PC-3 (cell line): ENCODE results near the gene CRYGS.
"Not testable (repeated sequence)": the region's sequence is repeated elsewhere in the genome, so short reads cannot be mapped to it uniquely, and the experiment has no call there.

Experiments used
- EZH2 ChIP-seq: fragments of 300-600 bp; sonication (generic); IDR thresholded peaks from one replicate; pipeline ENCODE4 v1.6.1; 2017; ENCODE audit warnings: antibody characterized with exemption, mild to moderate bottlenecking, low read length; ENCODE audit not compliant: unreplicated experiment
- TF ChIP-seq, protein P1 (sequence below): fragments of 300-600 bp; sonication (generic); conservative IDR thresholded peaks from 2 replicates; pipeline ENCODE4 v1.5.1; 2017; ENCODE audit warnings: antibody characterized with exemption, low read depth, mild to moderate bottlenecking, low read length

GRCh38 chr3:186586245-186586644 is 42.1 kb upstream of the CRYGS start:
- not testable (repeated sequence) for TF ChIP-seq EZH2
- TF ChIP-seq, protein P1, sequence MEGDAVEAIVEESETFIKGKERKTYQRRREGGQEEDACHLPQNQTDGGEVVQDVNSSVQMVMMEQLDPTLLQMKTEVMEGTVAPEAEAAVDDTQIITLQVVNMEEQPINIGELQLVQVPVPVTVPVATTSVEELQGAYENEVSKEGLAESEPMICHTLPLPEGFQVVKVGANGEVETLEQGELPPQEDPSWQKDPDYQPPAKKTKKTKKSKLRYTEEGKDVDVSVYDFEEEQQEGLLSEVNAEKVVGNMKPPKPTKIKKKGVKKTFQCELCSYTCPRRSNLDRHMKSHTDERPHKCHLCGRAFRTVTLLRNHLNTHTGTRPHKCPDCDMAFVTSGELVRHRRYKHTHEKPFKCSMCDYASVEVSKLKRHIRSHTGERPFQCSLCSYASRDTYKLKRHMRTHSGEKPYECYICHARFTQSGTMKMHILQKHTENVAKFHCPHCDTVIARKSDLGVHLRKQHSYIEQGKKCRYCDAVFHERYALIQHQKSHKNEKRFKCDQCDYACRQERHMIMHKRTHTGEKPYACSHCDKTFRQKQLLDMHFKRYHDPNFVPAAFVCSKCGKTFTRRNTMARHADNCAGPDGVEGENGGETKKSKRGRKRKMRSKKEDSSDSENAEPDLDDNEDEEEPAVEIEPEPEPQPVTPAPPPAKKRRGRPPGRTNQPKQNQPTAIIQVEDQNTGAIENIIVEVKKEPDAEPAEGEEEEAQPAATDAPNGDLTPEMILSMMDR, result not testable (repeated sequence)
